ENCODE data around the gene SHROOM1. TPM values are rescaled to one million over a fixed set of nuclear protein-coding genes. Genes with fewer than 3 reads are reported as not detected.

The SHROOM1 gene
- total and polyA plus RNA-seq, 9 of the 15 experiments (the other 6 are each of a cell fraction or from before 2014, with no cell fraction given): 0.44 to 26.5 (median 11.9) TPM

DNA sequence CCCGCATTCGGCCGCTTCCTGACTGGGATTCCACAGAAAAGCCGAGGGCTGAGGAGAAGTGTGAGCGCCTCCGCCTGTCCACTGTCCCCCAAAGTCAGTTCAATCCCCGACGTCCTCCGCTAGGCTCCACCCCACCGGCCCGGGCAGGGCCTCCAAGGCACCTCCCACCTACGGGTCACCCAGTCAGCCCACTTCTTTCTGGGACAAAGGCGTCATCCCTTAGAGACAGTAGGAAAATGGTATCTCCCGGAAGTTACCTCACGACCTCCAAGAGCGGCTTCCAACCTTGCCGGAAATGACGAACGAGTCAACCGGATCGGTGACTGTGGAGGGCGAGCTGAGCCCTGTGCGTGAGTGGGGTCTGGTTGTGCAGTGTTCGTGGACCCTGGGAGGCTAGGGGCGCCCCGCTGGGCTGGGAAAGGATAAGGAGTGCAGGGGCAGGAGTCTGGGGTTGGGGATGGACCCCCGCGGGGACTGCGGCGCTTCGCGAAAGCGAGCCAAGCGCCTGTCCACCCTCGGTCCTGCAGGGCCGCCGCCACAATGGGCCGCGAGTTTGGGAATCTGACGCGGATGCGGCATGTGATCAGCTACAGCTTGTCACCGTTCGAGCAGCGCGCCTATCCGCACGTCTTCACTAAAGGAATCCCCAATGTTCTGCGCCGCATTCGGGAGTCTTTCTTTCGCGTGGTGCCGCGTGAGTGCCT, 36.0 kb upstream of the SHROOM1 start, which contains the start of the genes GDF9 and UQCRQ (continued):
- TF ChIP-seq CBX1 (IDR thresholded peaks at IDR 0.05; ENCODE audit: low read depth) (peak; percentile 86; the same call in 1 of the 2 replicates), GATA2 (CRISPR knock-in tag; IDR thresholded peaks at IDR 0.05) (no peak), CBFA2T3 (IDR thresholded peaks at IDR 0.05) (no peak), SMARCA4 (IDR thresholded peaks at IDR 0.05) (no peak), GTF2E2 (tag; IDR thresholded peaks at IDR 0.05) (peak; percentile 47; the same call in 1 of the 2 replicates), MCM2 (IDR thresholded peaks at IDR 0.05; ENCODE audit: low read depth) (no peak), TCFL5 (CRISPR knock-in tag; conservative IDR thresholded peaks at IDR 0.05) (no peak), ZNF57 (CRISPR knock-in tag; IDR thresholded peaks at IDR 0.05) (0 out of 2 replicates have a peak, but pooled peaks have one; percentile 58), E2F3 (CRISPR knock-in tag; IDR thresholded peaks at IDR 0.05) (no peak), RBM15 (IDR thresholded peaks at IDR 0.05; ENCODE audit: insufficient read depth, low read length) (no peak), LARP7 (IDR thresholded peaks at IDR 0.05) (no peak), KAT2B (IDR thresholded peaks at IDR 0.05; ENCODE audit: low read depth, low read length) (no peak)
- TF ChIP-seq, protein P1, sequence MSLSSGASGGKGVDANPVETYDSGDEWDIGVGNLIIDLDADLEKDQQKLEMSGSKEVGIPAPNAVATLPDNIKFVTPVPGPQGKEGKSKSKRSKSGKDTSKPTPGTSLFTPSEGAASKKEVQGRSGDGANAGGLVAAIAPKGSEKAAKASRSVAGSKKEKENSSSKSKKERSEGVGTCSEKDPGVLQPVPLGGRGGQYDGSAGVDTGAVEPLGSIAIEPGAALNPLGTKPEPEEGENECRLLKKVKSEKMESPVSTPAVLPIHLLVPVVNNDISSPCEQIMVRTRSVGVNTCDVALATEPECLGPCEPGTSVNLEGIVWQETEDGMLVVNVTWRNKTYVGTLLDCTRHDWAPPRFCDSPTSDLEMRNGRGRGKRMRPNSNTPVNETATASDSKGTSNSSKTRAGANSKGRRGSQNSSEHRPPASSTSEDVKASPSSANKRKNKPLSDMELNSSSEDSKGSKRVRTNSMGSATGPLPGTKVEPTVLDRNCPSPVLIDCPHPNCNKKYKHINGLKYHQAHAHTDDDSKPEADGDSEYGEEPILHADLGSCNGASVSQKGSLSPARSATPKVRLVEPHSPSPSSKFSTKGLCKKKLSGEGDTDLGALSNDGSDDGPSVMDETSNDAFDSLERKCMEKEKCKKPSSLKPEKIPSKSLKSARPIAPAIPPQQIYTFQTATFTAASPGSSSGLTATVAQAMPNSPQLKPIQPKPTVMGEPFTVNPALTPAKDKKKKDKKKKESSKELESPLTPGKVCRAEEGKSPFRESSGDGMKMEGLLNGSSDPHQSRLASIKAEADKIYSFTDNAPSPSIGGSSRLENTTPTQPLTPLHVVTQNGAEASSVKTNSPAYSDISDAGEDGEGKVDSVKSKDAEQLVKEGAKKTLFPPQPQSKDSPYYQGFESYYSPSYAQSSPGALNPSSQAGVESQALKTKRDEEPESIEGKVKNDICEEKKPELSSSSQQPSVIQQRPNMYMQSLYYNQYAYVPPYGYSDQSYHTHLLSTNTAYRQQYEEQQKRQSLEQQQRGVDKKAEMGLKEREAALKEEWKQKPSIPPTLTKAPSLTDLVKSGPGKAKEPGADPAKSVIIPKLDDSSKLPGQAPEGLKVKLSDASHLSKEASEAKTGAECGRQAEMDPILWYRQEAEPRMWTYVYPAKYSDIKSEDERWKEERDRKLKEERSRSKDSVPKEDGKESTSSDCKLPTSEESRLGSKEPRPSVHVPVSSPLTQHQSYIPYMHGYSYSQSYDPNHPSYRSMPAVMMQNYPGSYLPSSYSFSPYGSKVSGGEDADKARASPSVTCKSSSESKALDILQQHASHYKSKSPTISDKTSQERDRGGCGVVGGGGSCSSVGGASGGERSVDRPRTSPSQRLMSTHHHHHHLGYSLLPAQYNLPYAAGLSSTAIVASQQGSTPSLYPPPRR (CRISPR knock-in tag; IDR thresholded peaks at IDR 0.05; ENCODE audit: borderline replicate concordance): 0 out of 2 replicates have a peak, but pooled peaks have one; percentile 61
- TF ChIP-seq, protein P2, sequence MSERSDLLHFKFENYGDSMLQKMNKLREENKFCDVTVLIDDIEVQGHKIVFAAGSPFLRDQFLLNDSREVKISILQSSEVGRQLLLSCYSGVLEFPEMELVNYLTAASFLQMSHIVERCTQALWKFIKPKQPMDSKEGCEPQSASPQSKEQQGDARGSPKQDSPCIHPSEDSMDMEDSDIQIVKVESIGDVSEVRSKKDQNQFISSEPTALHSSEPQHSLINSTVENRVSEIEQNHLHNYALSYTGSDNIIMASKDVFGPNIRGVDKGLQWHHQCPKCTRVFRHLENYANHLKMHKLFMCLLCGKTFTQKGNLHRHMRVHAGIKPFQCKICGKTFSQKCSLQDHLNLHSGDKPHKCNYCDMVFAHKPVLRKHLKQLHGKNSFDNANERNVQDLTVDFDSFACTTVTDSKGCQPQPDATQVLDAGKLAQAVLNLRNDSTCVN (CRISPR knock-in tag; IDR thresholded peaks at IDR 0.05): no peak

Data from K562 (cell line).